Measurements from ENCODE around the gene MYRF.
A peak's percentile ranks its signal among the peaks of the same experiment; 100 is the strongest.

Gene MYRF

DNA sequence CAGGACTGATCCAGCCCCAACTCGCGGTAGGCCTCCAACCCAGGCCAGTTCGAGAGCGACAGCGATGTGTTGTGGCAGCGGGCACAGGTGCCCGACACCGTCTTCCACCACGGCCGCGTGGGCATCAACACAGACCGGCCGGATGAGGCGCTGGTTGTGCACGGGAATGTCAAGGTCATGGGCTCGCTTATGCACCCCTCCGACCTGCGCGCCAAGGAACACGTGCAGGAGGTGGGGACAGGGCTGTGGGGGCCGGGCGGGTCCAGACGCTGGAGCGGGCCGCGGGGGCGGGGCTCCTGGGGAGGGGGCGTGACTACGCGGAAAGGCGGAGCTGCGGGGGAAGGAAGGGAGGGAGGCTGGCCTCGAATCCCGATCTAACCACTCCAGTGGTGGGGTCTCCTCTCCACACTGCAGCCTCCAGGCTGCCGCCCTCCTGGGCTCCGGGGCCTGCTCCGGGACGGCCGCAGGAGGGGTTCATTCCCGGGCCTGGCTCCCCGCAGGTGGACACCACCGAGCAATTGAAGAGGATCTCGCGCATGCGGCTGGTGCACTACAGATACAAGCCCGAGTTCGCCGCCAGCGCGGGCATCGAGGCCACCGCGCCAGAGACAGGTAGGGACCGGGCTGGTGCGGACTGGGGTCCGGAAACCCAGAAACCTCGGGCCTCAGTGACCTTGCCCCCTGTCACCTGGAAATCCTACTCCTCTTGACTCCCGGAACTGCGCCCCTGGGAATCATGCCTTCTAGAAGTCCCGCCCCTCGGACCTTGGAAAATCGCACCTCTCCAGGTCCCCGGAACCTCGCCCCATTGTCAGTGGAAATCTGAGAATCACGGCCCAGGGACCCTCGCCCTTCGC is 25.0 kb downstream of the MYRF start:
- Histone ChIP-seq H3K79me1 (ENCODE audit: low read length) (no peaks in the 10 kb centered on the region), H3K27me3 (ENCODE audit: insufficient read depth, low read length, poor library complexity) (no peaks in the 10 kb centered on the region), H2AK5ac (ENCODE audit: low read length) (no peak overlapping the region), H3K9ac (ENCODE audit: low read length) (no peak overlapping the region), H2BK5ac (ENCODE audit: low read length) (no peak overlapping the region), H3K27ac (ENCODE audit: low read depth, low read length) (no peak overlapping the region), H2BK120ac (ENCODE audit: low read depth, low read length) (no peak overlapping the region), H3K36me3 (ENCODE audit: control insufficient read depth, insufficient read depth, low read length) (no peaks in the 10 kb centered on the region), H3K56ac (ENCODE audit: low read length) (peak overlapping the region; percentile 49), H3K18ac (ENCODE audit: low read length) (no peak overlapping the region), H3K79me2 (ENCODE audit: control insufficient read depth, insufficient read depth, low read length) (no peaks in the 10 kb centered on the region), H4K5ac (ENCODE audit: low read length) (no peak overlapping the region), H3K4me2 (ENCODE audit: low read length) (no peak overlapping the region), H3K4me1 (ENCODE audit: control insufficient read depth, low read depth, low read length) (no peaks in the 10 kb centered on the region), H3K4ac (ENCODE audit: low read depth, low read length) (no peak overlapping the region), H3K23ac (ENCODE audit: low read length) (no peak overlapping the region), H4K8ac (ENCODE audit: low read depth, low read length) (no peak overlapping the region), H2BK15ac (replicated peaks; ENCODE audit: low read depth) (no peak overlapping the region), H3K4me3 (ENCODE audit: low read length) (no peak overlapping the region)
- no peak for DNase-seq
- WGBS (ENCODE audit: extremely low coverage, insufficient coverage, low lambda C conversion rate), result no CpG with 5 or more reads among the region's 67 CpGs

DNA sequence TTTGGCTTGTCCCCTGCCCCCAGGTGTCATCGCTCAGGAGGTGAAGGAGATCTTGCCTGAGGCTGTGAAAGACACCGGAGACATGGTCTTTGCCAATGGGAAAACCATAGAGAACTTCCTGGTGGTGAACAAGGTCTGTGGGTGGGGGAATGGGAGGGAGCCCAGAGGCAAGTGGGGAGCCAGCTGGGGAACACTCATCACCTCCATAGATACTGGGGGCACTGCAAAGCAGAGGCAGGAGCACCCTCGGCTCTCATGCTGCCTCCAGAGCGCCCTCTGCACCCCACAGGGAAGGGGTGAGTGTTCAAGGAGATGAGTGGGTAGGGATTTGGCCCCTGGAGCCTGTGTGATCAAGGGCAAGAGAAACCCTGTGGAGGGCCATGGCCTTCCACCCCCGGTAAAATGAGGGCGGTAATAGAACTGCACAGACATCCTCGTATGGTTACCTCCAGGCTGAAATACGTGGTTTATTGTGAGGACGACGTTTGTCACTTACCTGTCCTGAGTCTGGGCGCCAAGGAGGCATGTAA is 26.0 kb downstream of the MYRF start:
- H4K5ac ChIP-seq (ENCODE audit: low read length), result no peak overlapping the region
- H2BK5ac ChIP-seq (ENCODE audit: low read length), result no peak overlapping the region
- no peaks in the 10 kb centered on the region for H3K4me1 ChIP-seq (ENCODE audit: control insufficient read depth, low read depth, low read length)
- no peak overlapping the region for H4K8ac ChIP-seq (ENCODE audit: low read depth, low read length)
- no peak overlapping the region for H3K4ac ChIP-seq (ENCODE audit: low read depth, low read length)
- H2BK120ac ChIP-seq (ENCODE audit: low read depth, low read length), result no peak overlapping the region
- H3K36me3 ChIP-seq (ENCODE audit: control insufficient read depth, insufficient read depth, low read length), result no peaks in the 10 kb centered on the region
- H3K27me3 ChIP-seq (ENCODE audit: insufficient read depth, low read length, poor library complexity), result no peaks in the 10 kb centered on the region
- no peak for DNase-seq
- H3K79me1 ChIP-seq (ENCODE audit: low read length), result no peaks in the 10 kb centered on the region
- H3K56ac ChIP-seq (ENCODE audit: low read length), result no peak overlapping the region
- H2BK15ac ChIP-seq (replicated peaks; ENCODE audit: low read depth), result no peak overlapping the region
- H3K79me2 ChIP-seq (ENCODE audit: control insufficient read depth, insufficient read depth, low read length), result no peaks in the 10 kb centered on the region
- no peak overlapping the region for H3K27ac ChIP-seq (ENCODE audit: low read depth, low read length)
- no peak overlapping the region for H3K18ac ChIP-seq (ENCODE audit: low read length)
- no peak overlapping the region for H3K23ac ChIP-seq (ENCODE audit: low read length)
- H3K4me2 ChIP-seq (ENCODE audit: low read length), result no peak overlapping the region
- H2AK5ac ChIP-seq (ENCODE audit: low read length), result no peak overlapping the region
- no CpG with 5 or more reads among the region's 11 CpGs for WGBS (ENCODE audit: extremely low coverage, insufficient coverage, low lambda C conversion rate)
- no peak overlapping the region for H3K4me3 ChIP-seq (ENCODE audit: low read length)
- no peak overlapping the region for H3K9ac ChIP-seq (ENCODE audit: low read length)

DNA sequence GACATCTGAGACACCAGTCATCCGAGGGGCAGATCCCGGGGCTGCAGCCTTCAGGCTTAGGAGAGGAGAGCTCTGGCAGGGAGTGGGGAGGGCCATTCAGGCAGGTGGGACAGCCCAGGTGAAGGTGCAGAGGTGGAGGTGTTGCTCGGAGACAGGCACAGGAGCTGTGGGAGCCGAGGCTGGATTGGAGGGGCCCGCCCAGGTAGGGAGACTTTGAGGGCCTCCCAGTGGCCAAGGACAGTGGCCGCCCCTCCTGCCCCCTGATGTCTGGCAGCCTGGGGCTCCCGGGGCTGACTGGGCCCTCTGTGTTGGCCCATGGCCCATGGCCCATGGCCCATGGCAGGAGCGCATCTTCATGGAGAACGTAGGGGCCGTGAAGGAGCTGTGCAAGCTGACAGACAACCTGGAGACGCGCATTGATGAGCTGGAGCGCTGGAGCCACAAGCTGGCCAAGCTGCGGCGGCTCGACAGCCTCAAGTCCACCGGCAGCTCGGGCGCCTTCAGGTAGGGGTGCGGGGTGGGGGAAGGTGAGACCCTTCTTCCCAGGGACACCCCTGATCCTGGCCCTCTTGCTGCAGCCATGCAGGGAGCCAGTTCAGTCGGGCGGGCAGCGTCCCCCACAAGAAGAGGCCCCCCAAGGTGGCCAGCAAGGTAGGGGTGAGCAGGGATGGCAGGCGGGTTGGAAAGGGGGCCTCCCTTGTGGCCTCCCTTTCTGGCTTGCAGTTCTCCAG is 26.6 kb downstream of the MYRF start:
- no CpG with 5 or more reads among the region's 24 CpGs for WGBS (ENCODE audit: extremely low coverage, insufficient coverage, low lambda C conversion rate)
- no peak overlapping the region for H4K8ac ChIP-seq (ENCODE audit: low read depth, low read length)
- H3K23ac ChIP-seq (ENCODE audit: low read length), result no peak overlapping the region
- no peak overlapping the region for H3K4ac ChIP-seq (ENCODE audit: low read depth, low read length)
- H2AK5ac ChIP-seq (ENCODE audit: low read length), result no peak overlapping the region
- no peak overlapping the region for H3K4me3 ChIP-seq (ENCODE audit: low read length)
- H3K18ac ChIP-seq (ENCODE audit: low read length), result no peak overlapping the region
- no peak overlapping the region for H3K4me2 ChIP-seq (ENCODE audit: low read length)
- no peak overlapping the region for H3K56ac ChIP-seq (ENCODE audit: low read length)
- H3K79me2 ChIP-seq (ENCODE audit: control insufficient read depth, insufficient read depth, low read length), result no peaks in the 10 kb centered on the region
- H2BK120ac ChIP-seq (ENCODE audit: low read depth, low read length), result no peak overlapping the region
- no peaks in the 10 kb centered on the region for H3K79me1 ChIP-seq (ENCODE audit: low read length)
- H3K27me3 ChIP-seq (ENCODE audit: insufficient read depth, low read length, poor library complexity), result no peaks in the 10 kb centered on the region
- H3K36me3 ChIP-seq (ENCODE audit: control insufficient read depth, insufficient read depth, low read length), result no peaks in the 10 kb centered on the region
- no peak overlapping the region for H3K27ac ChIP-seq (ENCODE audit: low read depth, low read length)
- no peak overlapping the region for H4K5ac ChIP-seq (ENCODE audit: low read length)
- DNase-seq, result no peak
- H3K4me1 ChIP-seq (ENCODE audit: control insufficient read depth, low read depth, low read length), result no peaks in the 10 kb centered on the region
- no peak overlapping the region for H3K9ac ChIP-seq (ENCODE audit: low read length)
- H2BK15ac ChIP-seq (replicated peaks; ENCODE audit: low read depth), result no peak overlapping the region
- H2BK5ac ChIP-seq (ENCODE audit: low read length), result no peak overlapping the region

DNA sequence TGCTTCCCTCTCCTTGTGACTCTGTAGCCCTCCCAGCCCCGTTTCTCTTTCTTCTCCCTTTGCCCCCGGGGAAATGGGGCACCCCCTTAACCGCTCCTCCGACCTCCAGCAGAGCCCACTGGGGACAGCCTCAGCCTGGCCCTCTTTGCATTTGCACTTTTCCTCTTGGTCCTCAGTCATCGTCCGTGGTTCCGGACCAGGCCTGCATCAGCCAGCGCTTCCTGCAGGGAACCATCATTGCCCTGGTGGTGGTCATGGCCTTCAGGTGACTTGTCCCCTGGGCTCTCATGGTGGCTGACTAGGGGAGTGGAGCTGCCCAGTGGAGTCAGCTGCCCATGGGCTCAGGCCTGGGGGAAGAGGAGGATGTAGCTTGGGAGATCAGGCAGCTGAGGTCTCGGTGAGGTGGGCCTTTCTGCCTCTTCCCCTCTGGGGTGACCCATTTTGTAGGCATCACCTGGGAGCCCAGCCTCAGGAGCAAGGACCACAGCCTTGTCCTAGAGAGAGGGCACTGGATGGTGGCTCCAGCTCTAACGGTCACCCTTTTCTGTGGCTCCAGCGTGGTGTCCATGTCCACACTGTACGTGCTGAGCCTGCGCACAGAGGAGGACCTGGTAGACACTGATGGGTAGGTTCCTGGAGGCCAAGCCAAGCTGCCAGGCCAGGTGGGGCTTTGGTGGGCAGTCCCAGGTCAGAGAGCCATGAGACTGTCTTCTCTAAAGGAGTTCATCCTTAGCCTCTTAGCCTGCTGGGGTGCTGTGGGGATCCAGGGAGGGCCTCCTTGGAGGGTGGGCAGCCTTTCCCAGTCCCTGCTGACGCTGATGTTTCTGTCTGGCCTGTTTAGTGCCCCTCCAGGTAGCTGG is 27.5 kb downstream of the MYRF start:
- no CpG with 5 or more reads among the region's 14 CpGs for WGBS (ENCODE audit: extremely low coverage, insufficient coverage, low lambda C conversion rate)
- no peak overlapping the region for H2BK15ac ChIP-seq (replicated peaks; ENCODE audit: low read depth)
- H4K5ac ChIP-seq (ENCODE audit: low read length), result no peak overlapping the region
- H2BK5ac ChIP-seq (ENCODE audit: low read length), result no peak overlapping the region
- H3K4ac ChIP-seq (ENCODE audit: low read depth, low read length), result no peak overlapping the region
- no peak overlapping the region for H3K23ac ChIP-seq (ENCODE audit: low read length)
- H2AK5ac ChIP-seq (ENCODE audit: low read length), result no peak overlapping the region
- H3K18ac ChIP-seq (ENCODE audit: low read length), result no peak overlapping the region
- H3K79me1 ChIP-seq (ENCODE audit: low read length), result no peaks in the 10 kb centered on the region
- no peaks in the 10 kb centered on the region for H3K4me1 ChIP-seq (ENCODE audit: control insufficient read depth, low read depth, low read length)
- no peak overlapping the region for H3K9ac ChIP-seq (ENCODE audit: low read length)
- H3K36me3 ChIP-seq (ENCODE audit: control insufficient read depth, insufficient read depth, low read length), result no peaks in the 10 kb centered on the region
- no peak overlapping the region for H3K4me2 ChIP-seq (ENCODE audit: low read length)
- no peak overlapping the region for H4K8ac ChIP-seq (ENCODE audit: low read depth, low read length)
- no peak overlapping the region for H3K4me3 ChIP-seq (ENCODE audit: low read length)
- H2BK120ac ChIP-seq (ENCODE audit: low read depth, low read length), result no peak overlapping the region
- H3K27ac ChIP-seq (ENCODE audit: low read depth, low read length), result no peak overlapping the region
- DNase-seq, result no peak
- no peak overlapping the region for H3K56ac ChIP-seq (ENCODE audit: low read length)
- no peaks in the 10 kb centered on the region for H3K79me2 ChIP-seq (ENCODE audit: control insufficient read depth, insufficient read depth, low read length)
- no peaks in the 10 kb centered on the region for H3K27me3 ChIP-seq (ENCODE audit: insufficient read depth, low read length, poor library complexity)

DNA sequence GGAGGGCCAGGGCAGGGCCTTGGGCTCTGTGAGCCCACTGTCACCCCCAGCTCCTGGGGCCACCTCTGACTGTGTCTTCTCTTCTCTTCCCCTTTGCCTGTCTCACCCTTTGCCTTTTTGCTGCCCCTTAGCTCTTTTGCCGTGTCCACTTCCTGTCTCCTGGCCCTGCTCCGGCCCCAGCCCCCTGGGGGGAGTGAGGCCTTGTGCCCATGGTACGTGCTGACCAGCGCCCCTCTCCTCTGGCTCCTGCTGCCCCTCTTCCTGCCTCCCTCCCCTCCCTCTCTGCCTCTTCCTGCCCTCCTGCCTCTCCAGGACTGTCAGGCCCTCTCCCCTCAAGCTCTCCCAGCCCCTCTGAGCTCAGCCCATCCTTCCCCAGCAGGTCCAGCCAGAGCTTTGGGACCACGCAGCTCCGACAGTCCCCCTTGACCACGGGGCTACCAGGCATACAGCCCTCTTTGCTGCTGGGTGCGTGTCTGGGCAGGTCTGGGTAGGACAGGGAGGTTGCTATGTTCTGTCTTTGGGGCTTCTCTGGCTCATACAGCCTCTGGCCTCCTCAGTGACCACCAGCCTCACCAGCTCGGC is 28.2 kb downstream of the MYRF start:
- Histone ChIP-seq H2BK5ac (ENCODE audit: low read length) (no peak overlapping the region), H3K79me1 (ENCODE audit: low read length) (no peaks in the 10 kb centered on the region), H3K23ac (ENCODE audit: low read length) (no peak overlapping the region), H3K27me3 (ENCODE audit: insufficient read depth, low read length, poor library complexity) (no peaks in the 10 kb centered on the region), H3K79me2 (ENCODE audit: control insufficient read depth, insufficient read depth, low read length) (no peaks in the 10 kb centered on the region), H3K27ac (ENCODE audit: low read depth, low read length) (no peak overlapping the region), H3K9ac (ENCODE audit: low read length) (no peak overlapping the region), H4K5ac (ENCODE audit: low read length) (no peak overlapping the region), H3K56ac (ENCODE audit: low read length) (no peak overlapping the region), H3K4me1 (ENCODE audit: control insufficient read depth, low read depth, low read length) (no peaks in the 10 kb centered on the region), H3K4me2 (ENCODE audit: low read length) (no peak overlapping the region), H4K8ac (ENCODE audit: low read depth, low read length) (no peak overlapping the region), H3K4me3 (ENCODE audit: low read length) (no peak overlapping the region), H3K36me3 (ENCODE audit: control insufficient read depth, insufficient read depth, low read length) (no peaks in the 10 kb centered on the region), H3K18ac (ENCODE audit: low read length) (no peak overlapping the region), H2BK15ac (replicated peaks; ENCODE audit: low read depth) (no peak overlapping the region), H2BK120ac (ENCODE audit: low read depth, low read length) (no peak overlapping the region), H3K4ac (ENCODE audit: low read depth, low read length) (no peak overlapping the region), H2AK5ac (ENCODE audit: low read length) (no peak overlapping the region)
- no peak for DNase-seq
- no CpG with 5 or more reads among the region's 9 CpGs for WGBS (ENCODE audit: extremely low coverage, insufficient coverage, low lambda C conversion rate)

Data from mesendoderm (in vitro differentiated cells).